ENCODE measurements around the gene STPG1. TPM values are rescaled to one million over a fixed set of nuclear protein-coding genes. Genes with fewer than 3 reads are reported as not detected.

Gene STPG1
- total RNA-seq, 1 donor from 2014 or later: 13.1 TPM

- no peak for DNase-seq
- intact Hi-C loops (cut with DNase I): no loop called here
- no peak for ATAC-seq
These were observed 38.4 kb downstream of the STPG1 start for GRCh38 chr1:24374891-24375786.

GRCh38 chr1:24373710-24374109 lies 39.9 kb downstream of the STPG1 start:
- TF ChIP-seq CTCF (IDR thresholded peaks at IDR 0.05): no peak
- no peak for DNase-seq
- peaks cover 11% of the 10 kb centered on the region for H3K36me3 ChIP-seq

More at GRCh38 chr1:24374891-24375786, 38.4 kb downstream of the STPG1 start:
- H3K9me3 ChIP-seq: no peaks in the 10 kb centered on the region
- H3K4me3 ChIP-seq: no peak overlapping the region
- no peak for TF ChIP-seq CTCF (IDR thresholded peaks at IDR 0.05)
- H3K27ac ChIP-seq: no peak overlapping the region
- H3K4me1 ChIP-seq: no peaks in the 10 kb centered on the region
- H3K36me3 ChIP-seq: peaks cover 15% of the 10 kb centered on the region
- H3K27me3 ChIP-seq (ENCODE audit: low read depth): no peaks in the 10 kb centered on the region

GRCh38 chr1:24373044-24373443 lies 40.5 kb downstream of the STPG1 start:
- ATAC-seq: peak in 1 of 2 donors; percentile 34
- peaks cover 10% of the 10 kb centered on the region for H3K36me3 ChIP-seq
- no peak for DNase-seq
- H3K4me3 ChIP-seq: no peak overlapping the region
- no peaks in the 10 kb centered on the region for H3K4me1 ChIP-seq
- no peaks in the 10 kb centered on the region for H3K9me3 ChIP-seq
- H3K27me3 ChIP-seq (ENCODE audit: low read depth): no peaks in the 10 kb centered on the region
- intact Hi-C loops (cut with DNase I): no loop called here
- TF ChIP-seq CTCF (IDR thresholded peaks at IDR 0.05): no peak
- no peak overlapping the region for H3K27ac ChIP-seq

More at GRCh38 chr1:24373710-24374109, 39.9 kb downstream of the STPG1 start:
- intact Hi-C loops (cut with DNase I): no loop called here
- H3K4me1 ChIP-seq: no peaks in the 10 kb centered on the region
- no peak for ATAC-seq
- H3K4me3 ChIP-seq: no peak overlapping the region
- H3K27ac ChIP-seq: no peak overlapping the region
- H3K9me3 ChIP-seq: no peaks in the 10 kb centered on the region
- H3K27me3 ChIP-seq (ENCODE audit: low read depth): no peaks in the 10 kb centered on the region

- Histone ChIP-seq H3K36me3 (peaks cover 6% of the 10 kb centered on the region), H3K9me3 (no peaks in the 10 kb centered on the region), H3K4me1 (peaks cover 9% of the 10 kb centered on the region), H3K27me3 (ENCODE audit: low read depth) (no peaks in the 10 kb centered on the region), H3K4me3 (no peak overlapping the region), H3K27ac (no peak overlapping the region)
- intact Hi-C loops (cut with DNase I): no loop called here
- no peak for TF ChIP-seq CTCF (IDR thresholded peaks at IDR 0.05)
- ATAC-seq (no peak), DNase-seq (no peak)
These were observed 43.8 kb downstream of the STPG1 start for GRCh38 chr1:24369801-24370200.

- intact Hi-C loops (cut with DNase I): no loop called here
- Histone ChIP-seq H3K27ac (no peak overlapping the region), H3K4me3 (no peak overlapping the region), H3K9me3 (no peaks in the 10 kb centered on the region), H3K4me1 (peaks cover 15% of the 10 kb centered on the region), H3K36me3 (peaks cover 6% of the 10 kb centered on the region), H3K27me3 (ENCODE audit: low read depth) (no peaks in the 10 kb centered on the region)
- no peak for TF ChIP-seq CTCF (IDR thresholded peaks at IDR 0.05)
- no peak for DNase-seq
- no peak for ATAC-seq
These were observed 44.4 kb downstream of the STPG1 start for GRCh38 chr1:24369199-24369598.
